Endothelial cell (in vitro differentiated cells): ENCODE measurements around the gene ECI1. TPM values are rescaled to one million over a fixed set of nuclear protein-coding genes. Genes with fewer than 3 reads are reported as not detected.
"Not testable (repeated sequence)": the region's sequence is repeated elsewhere in the genome, so short reads cannot be mapped to it uniquely, and the experiment has no call there.

Experiments used
- DNase-seq: peaks from one replicate; pipeline ENCODE4 v3.0.0; 2021; ENCODE audit warnings: low spot score
- H3K27ac Mint-ChIP-seq: one replicate; pipeline ENCODE4 v1.8.0; 2021; ENCODE audit warnings: mixed read lengths, inconsistent platforms; ENCODE audit not compliant: unreplicated experiment
- H3K27me3 Mint-ChIP-seq: one replicate; pipeline ENCODE4 v1.8.0; 2021; ENCODE audit warnings: mild to moderate bottlenecking, moderate library complexity, mixed read lengths, inconsistent platforms; ENCODE audit not compliant: unreplicated experiment
- H3K36me3 Mint-ChIP-seq: one replicate; pipeline ENCODE4 v1.8.0; 2021; ENCODE audit warnings: mild to moderate bottlenecking, low read depth, mixed read lengths, inconsistent platforms; ENCODE audit not compliant: unreplicated experiment
- H3K4me1 Mint-ChIP-seq: one replicate; pipeline ENCODE4 v1.8.0; 2021; ENCODE audit warnings: mild to moderate bottlenecking, mixed read lengths, inconsistent platforms; ENCODE audit not compliant: unreplicated experiment
- H3K4me3 Mint-ChIP-seq: one replicate; pipeline ENCODE4 v1.8.0; 2021; ENCODE audit warnings: mild to moderate bottlenecking, mixed read lengths, inconsistent platforms; ENCODE audit not compliant: unreplicated experiment
- H3K9me3 Mint-ChIP-seq: one replicate; pipeline ENCODE4 v1.8.0; 2021; ENCODE audit warnings: mixed read lengths, inconsistent platforms; ENCODE audit not compliant: unreplicated experiment
- total RNA-seq: library from RNA; stranded (reverse); fragmentation: NEBNext Ultra II Directional; extraction: Animal tissue kit (Norgen Biotek cat#: 25700); gene quantifications from one replicate; pipeline ENCODE4 v1.2.1, GENCODE V29; 2021; ENCODE audit not compliant: unreplicated experiment
- TF ChIP-seq, protein P1 (sequence below): fragments of 200-600 bp; sonication (generic); IDR thresholded peaks from one replicate; pipeline ENCODE4 v1.5.0; 2021; ENCODE audit warnings: antibody characterized with exemption; ENCODE audit not compliant: unreplicated experiment

Gene ECI1
- total RNA-seq, 1 donor from 2014 or later: 27.1 TPM

- peak overlapping the region; percentile 84 for H3K4me3 Mint-ChIP-seq
- peaks cover 13% of the 10 kb centered on the region for H3K36me3 Mint-ChIP-seq
- H3K27ac Mint-ChIP-seq: peak overlapping the region; percentile 10
- peaks cover 10% of the 10 kb centered on the region for H3K4me1 Mint-ChIP-seq
- DNase-seq: no peak
- H3K27me3 Mint-ChIP-seq: peaks cover 15% of the 10 kb centered on the region
- H3K9me3 Mint-ChIP-seq: no peaks in the 10 kb centered on the region
- TF ChIP-seq, protein P1, sequence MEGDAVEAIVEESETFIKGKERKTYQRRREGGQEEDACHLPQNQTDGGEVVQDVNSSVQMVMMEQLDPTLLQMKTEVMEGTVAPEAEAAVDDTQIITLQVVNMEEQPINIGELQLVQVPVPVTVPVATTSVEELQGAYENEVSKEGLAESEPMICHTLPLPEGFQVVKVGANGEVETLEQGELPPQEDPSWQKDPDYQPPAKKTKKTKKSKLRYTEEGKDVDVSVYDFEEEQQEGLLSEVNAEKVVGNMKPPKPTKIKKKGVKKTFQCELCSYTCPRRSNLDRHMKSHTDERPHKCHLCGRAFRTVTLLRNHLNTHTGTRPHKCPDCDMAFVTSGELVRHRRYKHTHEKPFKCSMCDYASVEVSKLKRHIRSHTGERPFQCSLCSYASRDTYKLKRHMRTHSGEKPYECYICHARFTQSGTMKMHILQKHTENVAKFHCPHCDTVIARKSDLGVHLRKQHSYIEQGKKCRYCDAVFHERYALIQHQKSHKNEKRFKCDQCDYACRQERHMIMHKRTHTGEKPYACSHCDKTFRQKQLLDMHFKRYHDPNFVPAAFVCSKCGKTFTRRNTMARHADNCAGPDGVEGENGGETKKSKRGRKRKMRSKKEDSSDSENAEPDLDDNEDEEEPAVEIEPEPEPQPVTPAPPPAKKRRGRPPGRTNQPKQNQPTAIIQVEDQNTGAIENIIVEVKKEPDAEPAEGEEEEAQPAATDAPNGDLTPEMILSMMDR: no peak
Observed at GRCh38 chr16:2204416-2205103, 46.8 kb downstream of the ECI1 start.

GRCh38 chr16:2203119-2203688, 48.2 kb downstream of the ECI1 start:
- H3K4me1 Mint-ChIP-seq: not testable (repeated sequence)

GRCh38 chr16:2200313-2200712, 51.1 kb downstream of the ECI1 start:
- H3K36me3 Mint-ChIP-seq: peaks cover 8% of the 10 kb centered on the region
- TF ChIP-seq, protein P1: no peak
- no peaks in the 10 kb centered on the region for H3K9me3 Mint-ChIP-seq
- peaks cover 7% of the 10 kb centered on the region for H3K4me1 Mint-ChIP-seq
- peaks cover 17% of the 10 kb centered on the region for H3K27me3 Mint-ChIP-seq
- no peak overlapping the region for H3K27ac Mint-ChIP-seq
- peak overlapping the region; percentile 52 for H3K4me3 Mint-ChIP-seq
- no peak for DNase-seq

More at GRCh38 chr16:2203119-2203688, 48.2 kb downstream of the ECI1 start:
- not testable (repeated sequence) for H3K27ac Mint-ChIP-seq, DNase-seq, H3K9me3 Mint-ChIP-seq
- Mint-ChIP-seq H3K4me3 (peak overlapping the region; percentile 70), H3K27me3 (peaks cover 17% of the 10 kb centered on the region), H3K36me3 (peaks cover 13% of the 10 kb centered on the region)

GRCh38 chr16:2199621-2200139, 51.7 kb downstream of the ECI1 start:
- Mint-ChIP-seq H3K27me3 (peaks cover 20% of the 10 kb centered on the region), H3K4me3 (no peak overlapping the region), H3K9me3 (no peaks in the 10 kb centered on the region), H3K36me3 (peaks cover 8% of the 10 kb centered on the region), H3K4me1 (peaks cover 6% of the 10 kb centered on the region), H3K27ac (no peak overlapping the region)
- no peak for DNase-seq
- TF ChIP-seq, protein P1: no peak

DNA sequence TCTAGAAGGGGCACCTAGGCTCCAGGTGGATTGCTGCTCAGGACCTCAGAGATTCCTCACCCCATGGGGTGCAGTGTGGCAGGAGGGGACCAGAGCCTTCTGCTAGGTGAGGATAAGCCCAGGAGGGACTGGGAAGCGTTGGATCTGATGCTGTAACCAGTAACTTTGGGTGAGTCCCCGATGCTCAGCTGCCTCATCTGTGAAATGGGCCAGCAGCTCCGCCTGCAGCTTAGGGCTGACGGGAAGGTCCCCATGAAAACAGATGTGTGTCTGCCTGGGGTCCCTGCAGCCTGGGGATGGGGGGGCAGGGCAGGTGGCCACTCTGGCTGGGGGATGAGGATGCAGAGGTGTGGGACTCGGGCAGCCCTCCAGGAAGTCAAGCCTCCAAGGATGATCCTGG, 52.3 kb downstream of the ECI1 start:
- Mint-ChIP-seq H3K4me3 (no peak overlapping the region), H3K36me3 (peaks cover 4% of the 10 kb centered on the region), H3K9me3 (no peaks in the 10 kb centered on the region), H3K27ac (no peak overlapping the region), H3K4me1 (peaks cover 2% of the 10 kb centered on the region), H3K27me3 (peaks cover 20% of the 10 kb centered on the region)
- TF ChIP-seq, protein P1: no peak
- DNase-seq: no peak
